Type B pancreatic cell (in vitro differentiated cells): ENCODE results near the gene SYTL3. TPM values are rescaled to one million over a fixed set of nuclear protein-coding genes. Genes with fewer than 3 reads are reported as not detected.
A peak's percentile ranks its signal among the peaks of the same experiment; 100 is the strongest.

Experiments
- DNase-seq: peaks from one replicate; pipeline ENCODE4 v3.0.0; 2021; ENCODE audit warnings: mixed read lengths; ENCODE audit not compliant: unreplicated experiment; ENCODE audit errors: extremely low spot score
- H3K27ac Mint-ChIP-seq: 2 replicates; pipeline ENCODE4 v1.8.0; 2021; ENCODE audit warnings: mild to moderate bottlenecking, mixed read lengths
- H3K27me3 Mint-ChIP-seq: 2 replicates; pipeline ENCODE4 v1.8.0; 2021; ENCODE audit warnings: mixed read lengths
- H3K36me3 Mint-ChIP-seq: 2 replicates; pipeline ENCODE4 v1.8.0; 2021; ENCODE audit warnings: mixed read lengths
- H3K4me1 Mint-ChIP-seq: one replicate; pipeline ENCODE4 v1.8.0; 2021; ENCODE audit warnings: mixed read lengths; ENCODE audit not compliant: unreplicated experiment
- H3K4me3 Mint-ChIP-seq: 2 replicates; pipeline ENCODE4 v1.8.0; 2021; ENCODE audit warnings: mild to moderate bottlenecking, mixed read lengths
- H3K9me3 Mint-ChIP-seq: 2 replicates; pipeline ENCODE4 v1.8.0; 2021; ENCODE audit warnings: mixed read lengths
- CTCF ChIP-seq: fragments of 200-600 bp; sonication (generic); conservative IDR thresholded peaks from 2 replicates; pipeline ENCODE4 v1.5.0; 2021; ENCODE audit warnings: antibody characterized with exemption, mild to moderate bottlenecking
- total RNA-seq: library from RNA; stranded (reverse); gene quantifications from 2 replicates; pipeline ENCODE4 v1.2.1, GENCODE V29; 2021; ENCODE audit warnings: low replicate concordance

Gene SYTL3
- total RNA-seq, 1 donor from 2014 or later: 2.2 TPM

GRCh38 chr6:158765499-158766068, 115.7 kb downstream of the SYTL3 start:
- H3K4me3 Mint-ChIP-seq: no peak overlapping the region
- DNase-seq: no peak
- no peak for TF ChIP-seq CTCF
- H3K36me3 Mint-ChIP-seq: peaks cover 34% of the 10 kb centered on the region
- no peaks in the 10 kb centered on the region for H3K9me3 Mint-ChIP-seq
- H3K27ac Mint-ChIP-seq: no peak overlapping the region
- H3K27me3 Mint-ChIP-seq: no peaks in the 10 kb centered on the region
- peaks cover 34% of the 10 kb centered on the region for H3K4me1 Mint-ChIP-seq

GRCh38 chr6:158766621-158767455, 117.0 kb downstream of the SYTL3 start:
- peaks cover 44% of the 10 kb centered on the region for H3K36me3 Mint-ChIP-seq
- H3K4me3 Mint-ChIP-seq: no peak overlapping the region
- TF ChIP-seq CTCF: no peak
- no peaks in the 10 kb centered on the region for H3K27me3 Mint-ChIP-seq
- peaks cover 37% of the 10 kb centered on the region for H3K4me1 Mint-ChIP-seq
- no peak for DNase-seq
- H3K9me3 Mint-ChIP-seq: no peaks in the 10 kb centered on the region
- H3K27ac Mint-ChIP-seq: peak overlapping the region; percentile 12

GRCh38 chr6:158767709-158768108, 117.9 kb downstream of the SYTL3 start:
- H3K27ac Mint-ChIP-seq: peak overlapping the region; percentile 47
- TF ChIP-seq CTCF: no peak
- H3K4me3 Mint-ChIP-seq: no peak overlapping the region
- no peaks in the 10 kb centered on the region for H3K27me3 Mint-ChIP-seq
- no peaks in the 10 kb centered on the region for H3K9me3 Mint-ChIP-seq
- peaks cover 30% of the 10 kb centered on the region for H3K4me1 Mint-ChIP-seq
- no peak for DNase-seq
- peaks cover 50% of the 10 kb centered on the region for H3K36me3 Mint-ChIP-seq

GRCh38 chr6:158768436-158768835, 118.6 kb downstream of the SYTL3 start:
- H3K9me3 Mint-ChIP-seq: no peaks in the 10 kb centered on the region
- peaks cover 57% of the 10 kb centered on the region for H3K36me3 Mint-ChIP-seq
- H3K4me3 Mint-ChIP-seq: no peak overlapping the region
- H3K27me3 Mint-ChIP-seq: no peaks in the 10 kb centered on the region
- peak overlapping the region; percentile 47 for H3K27ac Mint-ChIP-seq
- no peak for DNase-seq
- peaks cover 30% of the 10 kb centered on the region for H3K4me1 Mint-ChIP-seq
- no peak for TF ChIP-seq CTCF

GRCh38 chr6:158769234-158769770, 119.4 kb downstream of the SYTL3 start:
- Mint-ChIP-seq H3K36me3 (peaks cover 59% of the 10 kb centered on the region), H3K27me3 (no peaks in the 10 kb centered on the region), H3K4me1 (peaks cover 25% of the 10 kb centered on the region), H3K9me3 (no peaks in the 10 kb centered on the region), H3K4me3 (no peak overlapping the region), H3K27ac (peak overlapping the region; percentile 79)
- TF ChIP-seq CTCF: no peak
- no peak for DNase-seq
